Left ventricle myocardium inferior (tissue), 1 donor: Measurements from ENCODE around the gene RXRA. TPM values are rescaled to one million over a fixed set of nuclear protein-coding genes. Genes with fewer than 3 reads are reported as not detected.

Experiments
- DNase-seq: peaks from one replicate; pipeline ENCODE4 v3.0.0-alpha.2; 2020
- H3K27ac ChIP-seq: fragments of 200-600 bp; replicated peaks from 2 replicates; pipeline ENCODE4 v1.8.0; 2021
- H3K27me3 ChIP-seq: fragments of 200-600 bp; 2 replicates; pipeline ENCODE4 v1.8.0; 2021; ENCODE audit warnings: low read depth
- H3K36me3 ChIP-seq: fragments of 200-600 bp; 2 replicates; pipeline ENCODE4 v1.8.0; 2021
- H3K4me1 ChIP-seq: fragments of 200-600 bp; 2 replicates; pipeline ENCODE4 v1.8.0; 2021
- H3K4me3 ChIP-seq: fragments of 200-600 bp; 2 replicates; pipeline ENCODE4 v1.8.0; 2021; ENCODE audit warnings: mild to moderate bottlenecking, moderate library complexity
- H3K9me3 ChIP-seq: fragments of 200-600 bp; replicated peaks from 2 replicates; pipeline ENCODE4 v1.8.0; 2021
- CTCF ChIP-seq: fragments of 200-600 bp; IDR thresholded peaks from 2 replicates; pipeline ENCODE4 v1.8.0; 2021; ENCODE audit warnings: antibody characterized with exemption, mild to moderate bottlenecking, borderline replicate concordance
- intact Hi-C: fragments of 100-400 bp; cut with micrococcal nuclease; formaldehyde crosslinking; loops from one replicate; pipeline ENCODE4 v1.11.0; 2022
- total RNA-seq: library from RNA; stranded (reverse); fragmentation: NEBNext Ultra II Directional; extraction: Animal tissue kit (Norgen Biotek cat#: 25700); gene quantifications from one replicate; pipeline ENCODE4 v1.2.1, GENCODE V29; 2021
- donor health status: DM: no; HTN: yes; CAD: no; lungs with severe emphysema.

RXRA gene
- total RNA-seq, 1 donor from 2014 or later: 57.1 TPM

DNA sequence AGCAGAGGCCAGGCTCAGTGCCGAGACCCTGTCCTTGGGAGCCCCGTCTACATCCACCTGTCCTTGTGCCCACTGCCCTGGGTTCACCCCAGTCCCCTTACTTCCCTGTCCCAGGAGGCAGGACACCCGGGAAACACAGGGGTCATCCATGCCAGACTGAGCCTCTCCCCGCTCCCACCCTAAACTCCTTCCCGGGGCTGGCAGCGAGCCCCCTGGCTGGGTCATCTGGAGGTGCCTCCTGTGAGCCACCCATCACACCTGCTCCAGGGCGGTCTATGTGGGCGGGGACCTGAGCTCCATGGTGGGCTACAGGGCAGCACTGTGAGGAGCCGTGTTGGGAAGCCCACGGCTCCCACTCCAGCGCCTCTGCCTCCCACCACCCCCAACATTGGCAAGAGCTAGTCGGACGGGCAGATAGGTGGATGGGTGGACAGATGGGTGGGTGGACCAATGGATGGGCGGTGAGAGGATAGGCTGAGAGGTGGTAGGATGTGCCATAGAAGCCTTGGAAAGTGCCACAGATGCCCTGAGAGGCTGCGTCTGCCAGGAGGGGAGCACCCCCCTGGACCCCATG lies 42.5 kb upstream of the RXRA start:
- Histone ChIP-seq H3K4me3 (no peak overlapping the region), H3K27ac (peak overlapping the region; percentile 67), H3K27me3 (no peaks in the 10 kb centered on the region), H3K9me3 (no peaks in the 10 kb centered on the region), H3K4me1 (peaks cover 16% of the 10 kb centered on the region), H3K36me3 (no peaks in the 10 kb centered on the region)
- no peak for TF ChIP-seq CTCF
- intact Hi-C loops: no loop called here
- no peak for DNase-seq

DNA sequence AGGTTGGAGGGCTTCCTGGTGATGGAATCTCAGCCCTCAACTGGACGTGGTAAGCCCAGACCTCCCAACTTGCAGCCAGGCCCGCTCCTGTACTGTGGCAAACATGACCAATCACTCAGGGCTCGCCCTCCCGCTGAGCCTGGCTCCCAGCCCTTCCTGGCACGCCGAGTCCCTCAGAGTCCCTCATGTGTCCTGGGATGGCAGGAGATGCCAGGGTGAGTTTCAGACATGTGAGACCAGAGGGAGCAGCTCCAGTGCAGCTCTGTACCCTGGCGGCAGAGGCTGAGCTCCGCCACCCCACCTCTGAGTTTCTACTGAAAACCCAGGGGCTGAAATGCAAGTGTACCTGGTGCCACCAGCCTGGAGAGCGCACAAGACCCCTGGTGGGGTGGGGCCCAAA lies 42.0 kb upstream of the RXRA start:
- Histone ChIP-seq H3K27me3 (no peaks in the 10 kb centered on the region), H3K4me1 (peaks cover 16% of the 10 kb centered on the region), H3K9me3 (no peaks in the 10 kb centered on the region), H3K36me3 (no peaks in the 10 kb centered on the region), H3K4me3 (no peak overlapping the region), H3K27ac (peak overlapping the region; percentile 67)
- peak; percentile 72 for DNase-seq
- TF ChIP-seq CTCF: no peak
- intact Hi-C loops: no loop called here

- Histone ChIP-seq H3K4me1 (peaks cover 16% of the 10 kb centered on the region), H3K36me3 (no peaks in the 10 kb centered on the region), H3K9me3 (no peaks in the 10 kb centered on the region), H3K27ac (peak overlapping the region; percentile 67), H3K4me3 (no peak overlapping the region), H3K27me3 (no peaks in the 10 kb centered on the region)
- no peak for TF ChIP-seq CTCF
- intact Hi-C loops: no loop called here
- DNase-seq: no peak
These were observed 41.5 kb upstream of the RXRA start for GRCh38 chr9:134284741-134285140.

DNA sequence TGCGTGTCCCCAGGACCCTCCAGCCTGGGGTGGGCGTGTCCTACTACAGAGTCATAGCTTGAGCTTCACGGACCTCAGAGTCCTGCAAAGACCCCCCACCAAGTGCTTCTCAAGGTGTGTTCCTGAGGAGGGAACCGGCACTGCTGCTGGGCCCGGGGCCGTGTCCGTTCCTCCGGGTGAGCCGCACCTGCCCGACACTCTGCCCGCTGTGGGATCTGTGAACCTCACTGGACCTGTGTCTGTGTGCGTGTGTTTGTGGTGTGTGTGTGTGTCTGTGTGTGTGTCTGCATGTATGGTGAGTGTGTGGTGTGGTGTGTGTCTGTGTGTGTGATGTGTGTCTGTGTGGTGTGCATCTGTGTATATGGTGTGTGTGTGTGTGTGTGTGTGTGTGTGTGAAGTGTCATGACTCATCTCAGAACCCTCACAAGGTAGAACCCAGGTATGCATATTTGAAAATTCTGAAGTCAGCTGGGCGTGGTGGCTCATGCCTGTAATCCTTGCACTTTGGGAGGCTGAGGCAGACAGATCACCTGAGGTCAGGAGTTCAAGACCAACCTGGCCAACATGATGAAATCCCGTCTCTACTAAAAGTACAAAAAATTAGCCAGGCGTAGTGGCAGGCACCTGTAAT lies 40.9 kb upstream of the RXRA start:
- no peak overlapping the region for H3K27ac ChIP-seq
- H3K36me3 ChIP-seq: no peaks in the 10 kb centered on the region
- intact Hi-C loops: no loop called here
- DNase-seq: no peak
- H3K4me3 ChIP-seq: no peak overlapping the region
- no peaks in the 10 kb centered on the region for H3K9me3 ChIP-seq
- peaks cover 16% of the 10 kb centered on the region for H3K4me1 ChIP-seq
- no peak for TF ChIP-seq CTCF
- H3K27me3 ChIP-seq: no peaks in the 10 kb centered on the region

DNA sequence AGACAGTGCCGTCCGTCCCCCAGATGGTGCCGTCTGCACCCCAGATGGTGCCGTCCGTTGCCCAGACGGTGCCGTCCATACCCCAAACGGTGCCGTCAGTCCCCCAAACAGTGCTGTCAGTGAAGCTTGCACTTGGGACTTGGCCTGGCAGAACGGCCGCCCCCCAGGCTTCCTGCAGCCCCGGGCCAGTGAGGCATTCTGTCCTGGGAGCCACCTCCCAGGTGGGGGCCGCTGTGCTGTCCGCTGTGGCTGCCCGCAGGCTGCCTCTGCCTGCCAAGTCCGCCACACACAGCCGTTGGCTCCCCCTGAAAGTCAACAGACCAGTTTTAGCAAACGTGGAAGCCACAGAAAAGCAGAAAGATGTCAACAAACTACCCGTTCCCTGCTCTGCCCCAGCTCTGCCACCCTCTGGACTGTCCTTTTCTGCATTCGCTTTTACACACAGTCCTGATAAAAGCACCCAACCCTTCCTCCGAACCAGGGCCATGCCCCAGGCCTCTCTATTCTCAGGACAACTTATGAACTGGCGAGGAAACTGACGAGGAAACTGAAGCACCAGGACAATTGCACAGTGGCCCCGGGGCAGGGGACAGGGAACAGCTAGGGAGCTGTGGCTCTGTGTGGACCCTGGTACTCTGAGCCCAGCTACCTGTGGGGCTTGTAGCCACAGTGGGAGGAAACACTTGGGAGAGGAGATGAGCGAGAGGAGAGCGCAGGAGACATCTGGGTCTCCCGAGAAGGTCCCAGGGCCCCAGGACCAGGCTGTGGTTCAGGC lies 39.6 kb upstream of the RXRA start:
- TF ChIP-seq CTCF: no peak
- Histone ChIP-seq H3K27ac (no peak overlapping the region), H3K9me3 (no peaks in the 10 kb centered on the region), H3K36me3 (no peaks in the 10 kb centered on the region), H3K4me3 (no peak overlapping the region), H3K4me1 (peaks cover 23% of the 10 kb centered on the region), H3K27me3 (no peaks in the 10 kb centered on the region)
- intact Hi-C loops: no loop called here
- no peak for DNase-seq
